ENCODE results near the gene SMC1B.

The SMC1B gene

DNA sequence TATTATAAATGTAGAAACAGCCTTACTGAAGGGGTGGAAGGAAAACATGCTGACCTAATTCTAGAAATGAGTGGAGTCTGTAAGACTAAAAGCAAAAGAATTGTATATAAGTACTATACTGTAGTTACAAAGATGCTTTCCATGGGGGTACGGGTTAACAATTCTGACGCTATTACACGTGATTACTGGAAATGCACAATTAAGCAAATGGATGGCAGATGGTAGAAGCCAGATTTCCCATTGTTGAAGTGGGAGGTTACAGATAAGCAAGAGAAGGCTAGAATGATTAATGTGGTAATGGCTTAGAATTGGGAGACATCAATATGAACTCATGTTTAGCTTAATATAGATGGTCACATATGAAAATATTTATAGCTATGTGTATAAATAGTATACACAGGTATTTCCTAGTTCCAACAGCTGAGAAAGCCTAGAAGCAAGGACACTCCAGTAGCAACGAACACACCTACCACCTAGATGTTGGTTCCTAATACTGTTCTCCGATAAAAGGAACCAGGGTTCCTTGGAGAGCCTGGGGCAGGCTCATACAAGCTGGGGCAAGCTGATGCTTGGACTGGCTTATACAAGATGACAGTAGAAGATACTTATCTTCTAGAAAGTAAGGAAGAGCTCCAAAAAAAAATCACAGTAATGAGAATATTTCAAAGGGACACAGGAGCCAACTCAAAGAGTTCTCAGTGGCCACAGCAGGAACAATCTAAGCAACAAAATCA lies 13.5 kb downstream of the SMC1B start:
- Histone ChIP-seq H3K36me3 (ENCODE audit: control insufficient read depth, insufficient read depth, low read length) (no peaks in the 10 kb centered on the region), H3K4me2 (ENCODE audit: low read length) (no peak overlapping the region), H3K4me1 (no peaks in the 10 kb centered on the region), H3K27me3 (ENCODE audit: control insufficient read depth, insufficient read depth, low read length) (no peaks in the 10 kb centered on the region), H3K9me3 (ENCODE audit: control insufficient read depth, low read length) (no peaks in the 10 kb centered on the region), H2AFZ (no peak overlapping the region), H3K4me3 (ENCODE audit: low read depth, low read length) (no peak overlapping the region), H3K79me2 (no peaks in the 10 kb centered on the region), H3K27ac (no peak overlapping the region), H3K9ac (no peak overlapping the region)
- no peak for TF ChIP-seq CTCF (IDR thresholded peaks at IDR 0.05)

DNA sequence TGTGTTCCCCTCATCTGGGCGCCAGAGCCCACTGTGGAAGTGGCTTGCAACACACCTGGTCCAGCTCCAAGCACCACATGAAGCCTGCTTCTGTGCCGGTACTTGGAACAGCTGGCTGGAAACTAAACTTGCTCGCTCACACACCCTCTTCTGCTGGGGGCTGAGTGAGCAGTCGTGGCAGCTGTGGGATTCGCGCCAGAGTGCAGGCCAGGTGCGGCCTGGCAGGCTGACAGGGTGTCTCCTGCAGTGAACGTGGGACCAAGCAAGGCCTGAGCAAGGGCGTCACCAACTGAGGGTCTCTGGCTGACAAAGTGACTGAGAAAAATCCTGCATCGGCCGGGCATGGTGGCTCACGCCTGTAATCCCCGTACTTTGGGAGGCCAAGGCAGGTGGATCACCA lies 15.2 kb downstream of the SMC1B start:
- H3K4me3 ChIP-seq (ENCODE audit: low read depth, low read length): no peak overlapping the region
- H3K27ac ChIP-seq: no peak overlapping the region
- no peak for TF ChIP-seq CTCF (IDR thresholded peaks at IDR 0.05)
- H3K4me1 ChIP-seq: no peaks in the 10 kb centered on the region
- H3K79me2 ChIP-seq: no peaks in the 10 kb centered on the region
- H3K4me2 ChIP-seq (ENCODE audit: low read length): no peak overlapping the region
- no peaks in the 10 kb centered on the region for H3K27me3 ChIP-seq (ENCODE audit: control insufficient read depth, insufficient read depth, low read length)
- H3K9me3 ChIP-seq (ENCODE audit: control insufficient read depth, low read length): no peaks in the 10 kb centered on the region
- H2AFZ ChIP-seq: no peak overlapping the region
- H3K36me3 ChIP-seq (ENCODE audit: control insufficient read depth, insufficient read depth, low read length): no peaks in the 10 kb centered on the region
- H3K9ac ChIP-seq: no peak overlapping the region

DNA sequence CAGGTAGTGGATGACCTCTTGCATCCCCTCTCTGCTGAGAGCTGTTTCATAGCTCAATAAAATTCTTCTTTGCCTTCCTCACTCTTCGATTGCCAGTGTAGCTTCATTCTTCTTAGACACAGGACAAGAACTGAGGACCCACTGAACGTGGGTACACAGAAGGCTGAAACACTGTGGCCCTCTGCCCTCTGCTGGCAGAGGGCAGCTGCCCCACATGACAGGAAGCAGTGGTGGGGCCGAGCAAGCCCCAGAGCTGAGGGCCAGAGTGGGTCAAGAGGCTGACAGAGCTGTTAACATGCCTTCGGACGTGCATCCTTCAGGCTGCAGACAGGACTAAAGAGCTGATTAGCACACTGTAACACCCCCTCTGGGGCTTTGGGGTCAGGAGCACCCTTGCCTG lies 15.6 kb downstream of the SMC1B start:
- Histone ChIP-seq H3K79me2 (no peaks in the 10 kb centered on the region), H3K9ac (no peak overlapping the region), H3K4me1 (no peaks in the 10 kb centered on the region), H3K4me2 (ENCODE audit: low read length) (no peak overlapping the region), H3K27me3 (ENCODE audit: control insufficient read depth, insufficient read depth, low read length) (no peaks in the 10 kb centered on the region), H3K4me3 (ENCODE audit: low read depth, low read length) (no peak overlapping the region), H3K27ac (no peak overlapping the region), H2AFZ (no peak overlapping the region), H3K36me3 (ENCODE audit: control insufficient read depth, insufficient read depth, low read length) (no peaks in the 10 kb centered on the region), H3K9me3 (ENCODE audit: control insufficient read depth, low read length) (no peaks in the 10 kb centered on the region)
- TF ChIP-seq CTCF (IDR thresholded peaks at IDR 0.05): no peak

- no peak overlapping the region for H3K27ac ChIP-seq
- no peaks in the 10 kb centered on the region for H3K36me3 ChIP-seq (ENCODE audit: control insufficient read depth, insufficient read depth, low read length)
- no peak for TF ChIP-seq CTCF (IDR thresholded peaks at IDR 0.05)
- H3K27me3 ChIP-seq (ENCODE audit: control insufficient read depth, insufficient read depth, low read length): no peaks in the 10 kb centered on the region
- H3K4me3 ChIP-seq (ENCODE audit: low read depth, low read length): no peak overlapping the region
- no peak overlapping the region for H3K4me2 ChIP-seq (ENCODE audit: low read length)
- H3K79me2 ChIP-seq: no peaks in the 10 kb centered on the region
- no peak overlapping the region for H2AFZ ChIP-seq
- no peaks in the 10 kb centered on the region for H3K4me1 ChIP-seq
- H3K9me3 ChIP-seq (ENCODE audit: control insufficient read depth, low read length): no peaks in the 10 kb centered on the region
- H3K9ac ChIP-seq: no peak overlapping the region
These were observed 23.9 kb downstream of the SMC1B start for GRCh38 chr22:45389546-45389945.

DNA sequence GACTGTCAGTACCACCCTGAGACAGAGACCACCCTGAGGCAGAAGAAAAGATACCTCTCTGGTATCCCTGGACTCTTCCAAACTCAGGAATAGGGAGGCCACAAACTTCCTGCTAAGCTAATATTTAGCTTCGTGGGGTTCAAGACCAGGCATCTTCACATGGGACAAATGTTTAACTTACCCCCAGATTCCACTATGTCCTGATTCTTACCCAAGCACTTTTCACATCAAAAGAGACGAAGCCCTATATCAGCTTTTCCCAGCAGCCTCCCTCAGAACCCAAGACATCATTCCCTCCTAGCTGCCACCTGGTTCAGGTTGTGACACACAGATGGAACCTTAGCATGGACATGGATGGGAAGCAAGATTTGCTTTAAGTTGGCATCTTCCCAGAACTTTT lies 32.1 kb downstream of the SMC1B start:
- no peak overlapping the region for H3K27ac ChIP-seq
- H3K4me2 ChIP-seq (ENCODE audit: low read length): no peak overlapping the region
- no peaks in the 10 kb centered on the region for H3K27me3 ChIP-seq (ENCODE audit: control insufficient read depth, insufficient read depth, low read length)
- no peaks in the 10 kb centered on the region for H3K79me2 ChIP-seq
- no peak overlapping the region for H2AFZ ChIP-seq
- no peaks in the 10 kb centered on the region for H3K4me1 ChIP-seq
- no peaks in the 10 kb centered on the region for H3K9me3 ChIP-seq (ENCODE audit: control insufficient read depth, low read length)
- H3K9ac ChIP-seq: no peak overlapping the region
- TF ChIP-seq CTCF (IDR thresholded peaks at IDR 0.05): no peak
- H3K4me3 ChIP-seq (ENCODE audit: low read depth, low read length): no peak overlapping the region
- no peaks in the 10 kb centered on the region for H3K36me3 ChIP-seq (ENCODE audit: control insufficient read depth, insufficient read depth, low read length)
